Hepatocyte (in vitro differentiated cells): ENCODE results near the gene ZNF239.

Source experiments
- EZH2 ChIP-seq: fragments of 200-600 bp; sonication (generic); IDR thresholded peaks from 2 replicates; pipeline ENCODE4 v1.6.1; 2016; ENCODE audit warnings: antibody characterized with exemption, mild to moderate bottlenecking, borderline replicate concordance
- EZH2phosphoT487 ChIP-seq: fragments of 200-600 bp; sonication (generic); IDR thresholded peaks from one replicate; pipeline ENCODE4 v1.6.1; 2018; ENCODE audit warnings: antibody characterized with exemption, mild to moderate bottlenecking, low read depth, moderate library complexity; ENCODE audit not compliant: unreplicated experiment, severe bottlenecking
- TF ChIP-seq, protein P1 (sequence below): fragments of 200-600 bp; sonication (generic); IDR thresholded peaks from 2 replicates; pipeline ENCODE4 v1.5.1; 2016; ENCODE audit warnings: antibody characterized with exemption, mild to moderate bottlenecking; ENCODE audit not compliant: poor library complexity

DNA sequence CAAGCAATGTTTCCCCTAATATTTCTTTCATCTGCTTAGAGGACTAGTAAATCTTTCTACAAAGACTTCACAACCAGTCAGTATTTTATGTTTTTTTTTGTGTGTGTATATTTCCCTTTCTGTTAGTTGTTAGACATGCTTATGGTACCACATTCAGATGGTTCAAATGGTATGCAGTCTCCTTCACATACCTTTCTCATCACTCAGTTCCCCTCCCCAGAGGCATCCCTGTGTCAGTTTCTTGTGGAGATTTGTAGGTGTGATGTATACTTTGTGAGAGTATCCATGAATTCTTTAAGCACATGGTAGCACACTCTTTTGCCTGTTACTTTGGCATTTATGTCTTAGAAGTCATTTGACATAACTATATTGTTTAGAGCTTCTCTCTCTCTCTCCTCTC is 36.2 kb upstream of the ZNF239 start:
- TF ChIP-seq, protein P1, sequence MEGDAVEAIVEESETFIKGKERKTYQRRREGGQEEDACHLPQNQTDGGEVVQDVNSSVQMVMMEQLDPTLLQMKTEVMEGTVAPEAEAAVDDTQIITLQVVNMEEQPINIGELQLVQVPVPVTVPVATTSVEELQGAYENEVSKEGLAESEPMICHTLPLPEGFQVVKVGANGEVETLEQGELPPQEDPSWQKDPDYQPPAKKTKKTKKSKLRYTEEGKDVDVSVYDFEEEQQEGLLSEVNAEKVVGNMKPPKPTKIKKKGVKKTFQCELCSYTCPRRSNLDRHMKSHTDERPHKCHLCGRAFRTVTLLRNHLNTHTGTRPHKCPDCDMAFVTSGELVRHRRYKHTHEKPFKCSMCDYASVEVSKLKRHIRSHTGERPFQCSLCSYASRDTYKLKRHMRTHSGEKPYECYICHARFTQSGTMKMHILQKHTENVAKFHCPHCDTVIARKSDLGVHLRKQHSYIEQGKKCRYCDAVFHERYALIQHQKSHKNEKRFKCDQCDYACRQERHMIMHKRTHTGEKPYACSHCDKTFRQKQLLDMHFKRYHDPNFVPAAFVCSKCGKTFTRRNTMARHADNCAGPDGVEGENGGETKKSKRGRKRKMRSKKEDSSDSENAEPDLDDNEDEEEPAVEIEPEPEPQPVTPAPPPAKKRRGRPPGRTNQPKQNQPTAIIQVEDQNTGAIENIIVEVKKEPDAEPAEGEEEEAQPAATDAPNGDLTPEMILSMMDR: no peak
- TF ChIP-seq EZH2 (no peak), EZH2phosphoT487 (no peak)
